ENCODE measurements around the gene GNRH2.
A peak's percentile ranks its signal among the peaks of the same experiment; 100 is the strongest.
"Not testable (repeated sequence)": the region's sequence is repeated elsewhere in the genome, so short reads cannot be mapped to it uniquely, and the experiment has no call there.

Gene GNRH2

DNA sequence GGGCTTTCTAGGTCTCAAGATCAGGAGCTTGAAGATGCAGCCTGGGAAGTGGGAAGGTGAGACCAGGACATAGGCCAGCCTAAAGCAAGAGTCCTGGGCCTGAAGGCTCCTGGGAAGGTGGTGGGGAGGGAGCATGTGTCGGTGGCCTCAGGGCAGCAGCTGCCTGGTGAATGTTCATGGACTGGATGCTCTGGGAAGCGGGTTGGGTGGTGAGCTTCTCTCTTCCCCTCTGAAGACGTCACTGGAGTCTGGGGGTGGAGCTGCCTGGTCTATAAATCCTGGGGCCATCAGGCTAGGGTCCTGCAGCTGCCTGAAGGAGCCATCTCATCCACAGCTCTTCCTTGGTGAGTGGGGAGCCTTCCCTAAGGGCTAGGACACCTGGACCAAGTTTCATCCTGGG, at the start of gene GNRH2:
TSS of gene GNRH2 (plus strand) at position 301 of the 400 bp plus-strand sequence. CDS start 793 bp downstream, outside the sequence.
- no peak for DNase-seq (ENCODE audit: low spot score)

- DNase-seq (ENCODE audit: low spot score) = no peak
Measured at GRCh38 chr20:2995796-2996195, 47.6 kb upstream of the GNRH2 start.

- DNase-seq (ENCODE audit: low spot score) = no peak
Measured at GRCh38 chr20:2998728-2999127, 44.7 kb upstream of the GNRH2 start.

- DNase-seq (ENCODE audit: low spot score) = peak; percentile 61
Measured at GRCh38 chr20:3000852-3001523, 42.4 kb upstream of the GNRH2 start.

GRCh38 chr20:3003416-3003815, 40.0 kb upstream of the GNRH2 start:
- DNase-seq (ENCODE audit: low spot score) = no peak

GRCh38 chr20:3010985-3011723, 32.3 kb upstream of the GNRH2 start:
- peak; percentile 60 for DNase-seq (ENCODE audit: low spot score)

DNA sequence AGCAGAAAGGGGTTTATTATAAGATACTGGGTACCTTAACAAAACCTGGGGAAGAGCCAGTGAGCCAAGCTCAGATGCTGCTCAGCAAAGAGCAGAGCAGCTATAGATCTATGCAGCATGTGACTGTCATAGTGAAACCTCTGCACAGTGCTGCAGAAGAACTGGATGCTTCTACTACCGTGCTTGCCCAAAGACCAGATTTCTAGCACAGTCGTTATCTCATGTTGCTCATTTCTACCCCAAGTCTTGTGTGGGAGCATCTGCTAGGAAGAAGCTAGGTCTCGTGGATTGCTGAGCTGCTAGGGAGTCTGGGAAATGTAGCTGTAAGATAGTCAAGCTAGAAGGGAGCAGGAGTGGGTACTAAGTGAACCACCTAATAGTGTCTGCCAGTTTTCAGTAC, 31.7 kb upstream of the GNRH2 start:
- no peak for DNase-seq (ENCODE audit: low spot score)

DNA sequence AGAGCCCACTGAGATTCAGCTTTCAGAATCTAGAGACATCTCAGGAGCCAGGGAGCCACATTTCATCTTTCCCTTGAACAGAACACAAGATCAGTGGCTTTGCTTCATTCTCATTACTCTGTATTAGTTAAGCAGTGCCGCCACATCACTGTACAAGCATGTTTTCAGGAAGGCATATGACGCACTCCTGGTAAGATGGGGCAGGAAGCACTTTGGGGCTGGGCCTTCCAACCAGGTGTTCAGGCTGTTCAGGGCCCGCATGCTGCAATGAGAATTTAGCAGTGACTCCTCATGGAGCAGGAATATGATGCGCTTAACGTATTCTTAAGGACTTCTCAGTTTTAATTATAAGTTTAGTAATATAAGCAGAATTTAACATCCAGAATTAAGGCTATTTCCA, 29.7 kb upstream of the GNRH2 start:
- no peak for DNase-seq (ENCODE audit: low spot score)

DNA sequence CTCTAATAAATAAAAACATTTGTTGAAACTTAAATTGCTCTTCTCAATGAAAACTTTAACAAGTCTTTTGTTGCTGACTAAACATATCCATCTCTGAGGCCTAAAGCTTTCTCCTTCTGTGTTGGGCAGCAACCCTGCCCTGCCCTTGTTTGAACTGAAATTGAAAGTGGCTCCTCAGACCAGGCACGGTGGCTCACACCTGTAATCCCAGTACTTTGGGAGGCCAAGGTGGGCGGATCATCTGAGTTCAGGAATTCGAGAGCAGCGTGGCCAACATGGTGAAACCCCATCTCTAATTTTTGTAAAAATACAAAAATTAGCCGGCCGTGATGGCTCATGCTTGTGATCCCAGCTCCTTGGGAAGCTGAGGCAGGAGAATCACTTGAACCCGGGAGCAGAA, 29.2 kb upstream of the GNRH2 start:
- DNase-seq (ENCODE audit: low spot score) = no peak

- DNase-seq (ENCODE audit: low spot score) = no peak
Measured at GRCh38 chr20:3014662-3015061, 28.8 kb upstream of the GNRH2 start.

DNA sequence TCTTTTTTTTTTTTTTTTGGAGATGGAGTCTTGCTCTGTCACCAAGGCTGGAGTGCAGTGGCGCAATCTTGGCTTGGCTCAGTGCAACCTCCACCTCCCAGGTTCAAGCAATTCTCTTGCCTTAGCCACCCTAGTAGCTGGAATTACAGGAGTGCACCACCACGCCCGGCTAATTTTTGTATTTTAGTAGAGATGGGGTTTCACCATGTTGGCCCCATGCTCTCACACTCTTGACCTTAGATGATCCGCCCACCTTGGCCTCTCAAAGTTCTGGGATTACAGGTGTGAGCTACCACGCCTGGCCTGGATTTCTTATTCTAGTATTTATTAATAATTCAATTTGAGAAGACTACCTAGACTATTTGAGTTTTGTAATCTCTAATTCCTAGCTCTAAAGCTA, 28.1 kb upstream of the GNRH2 start:
- DNase-seq (ENCODE audit: low spot score) = not testable (repeated sequence)

GRCh38 chr20:3021327-3021726, 22.1 kb upstream of the GNRH2 start:
- DNase-seq (ENCODE audit: low spot score) = no peak

- DNase-seq (ENCODE audit: low spot score) = no peak
Measured at GRCh38 chr20:3021777-3022176, 21.6 kb upstream of the GNRH2 start.

DNA sequence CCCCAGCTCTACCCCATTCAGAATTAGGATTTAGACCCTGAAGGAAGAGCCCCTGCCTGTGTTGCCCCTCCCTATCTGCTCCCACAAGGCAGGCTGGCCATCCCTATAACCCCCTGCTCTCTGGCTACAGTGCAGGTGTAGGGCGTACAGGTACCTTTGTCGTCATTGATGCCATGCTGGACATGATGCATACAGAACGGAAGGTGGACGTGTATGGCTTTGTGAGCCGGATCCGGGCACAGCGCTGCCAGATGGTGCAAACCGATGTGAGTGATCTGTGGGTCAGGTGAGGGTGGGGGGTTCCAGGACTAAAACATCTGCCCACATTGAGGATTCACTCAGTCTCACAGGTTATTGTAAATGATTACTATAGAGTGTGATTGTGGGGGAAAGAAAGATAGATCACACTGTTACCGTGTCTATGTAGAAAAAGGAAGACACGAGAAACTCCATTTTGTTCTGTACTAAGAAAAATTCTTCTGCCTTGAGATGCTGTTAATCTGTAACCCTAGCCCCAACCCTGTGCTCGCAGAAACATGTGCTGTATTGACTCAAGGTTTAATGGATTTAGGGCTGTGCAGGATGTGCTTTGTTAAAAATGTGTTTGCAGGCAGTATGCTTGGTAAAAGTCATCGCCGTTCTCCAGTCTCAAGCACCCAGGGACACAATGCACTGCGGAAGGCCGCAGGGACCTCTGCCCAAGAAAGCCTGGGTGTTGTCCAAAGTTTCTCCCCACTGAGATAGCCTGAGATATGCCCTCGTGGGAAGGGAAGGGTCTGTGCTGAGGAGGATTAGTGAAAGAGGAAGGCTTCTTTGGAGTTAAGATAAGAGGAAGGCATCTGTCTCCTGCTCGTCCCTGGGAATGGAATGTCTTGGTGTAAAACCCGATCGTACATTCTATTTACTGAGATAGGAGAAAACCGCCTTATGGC, 20.6 kb upstream of the GNRH2 start:
- not testable (repeated sequence) for DNase-seq (ENCODE audit: low spot score)

- no peak for DNase-seq (ENCODE audit: low spot score)
Measured at GRCh38 chr20:3027987-3028386, 15.4 kb upstream of the GNRH2 start.

GRCh38 chr20:3031524-3032147, 11.8 kb upstream of the GNRH2 start:
- no peak for DNase-seq (ENCODE audit: low spot score)

- DNase-seq (ENCODE audit: low spot score) = no peak
Measured at GRCh38 chr20:3032624-3033023, 10.8 kb upstream of the GNRH2 start.

DNA sequence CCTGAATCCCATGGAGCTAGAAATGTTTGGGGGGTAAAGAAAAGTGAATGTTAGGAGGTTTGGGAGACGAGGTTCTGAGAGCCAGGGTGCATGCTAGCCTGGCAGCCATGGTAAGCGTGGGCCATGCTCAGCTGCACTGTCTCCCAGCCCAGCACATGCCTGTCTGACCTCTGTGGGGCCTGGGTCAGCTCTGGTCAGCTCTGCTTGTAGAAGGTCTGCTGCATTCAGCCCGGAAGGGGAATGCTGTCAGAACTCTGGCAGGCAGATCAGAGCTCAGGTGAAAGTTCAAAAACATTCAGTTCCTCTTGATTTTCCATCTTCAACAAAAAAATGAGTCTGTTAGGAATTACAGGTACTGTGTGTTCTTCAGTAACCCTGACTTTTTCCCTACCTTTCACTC, 5.8 kb upstream of the GNRH2 start:
- DNase-seq (ENCODE audit: low spot score) = no peak

- no peak for DNase-seq (ENCODE audit: low spot score)
Measured at GRCh38 chr20:3038454-3038853, 5.0 kb upstream of the GNRH2 start.

DNA sequence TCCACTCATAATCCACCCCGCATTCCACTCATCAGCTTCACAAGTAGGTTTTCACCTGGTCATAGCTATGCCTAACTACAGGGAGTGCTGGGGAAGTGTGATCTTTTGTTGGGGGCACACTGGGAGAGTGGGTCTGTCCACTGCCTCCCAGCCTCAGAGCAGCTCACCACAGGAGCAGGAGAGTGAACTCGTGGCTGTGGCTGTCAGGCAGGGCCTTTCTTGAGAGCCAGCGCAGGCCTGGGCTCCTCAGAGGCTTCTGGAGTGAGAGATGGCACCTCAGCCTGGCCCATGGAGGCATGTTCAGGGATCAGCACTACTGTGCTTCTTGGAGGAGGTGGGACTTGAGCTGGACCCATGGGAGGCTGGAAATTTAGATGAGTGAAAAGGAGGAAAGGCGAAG, 4.0 kb upstream of the GNRH2 start:
- no peak for DNase-seq (ENCODE audit: low spot score)

GRCh38 chr20:3040086-3040485, 3.3 kb upstream of the GNRH2 start:
- no peak for DNase-seq (ENCODE audit: low spot score)

GRCh38 chr20:3041854-3042409, 1.5 kb upstream of the GNRH2 start:
- no peak for DNase-seq (ENCODE audit: low spot score)

Data from SW480 (cell line).